GM23338 (cell line): ENCODE results near the gene FXYD7. TPM values are rescaled to one million over a fixed set of nuclear protein-coding genes. Genes with fewer than 3 reads are reported as not detected.

ENCODE experiments used
- ATAC-seq: fragments of 200-7000 bp; cut with Tn5 transposase; 3 replicates; pipeline ENCODE4 v1.9.1; 2020
- DNase-seq: peaks from one replicate; pipeline ENCODE4 v3.0.0-alpha.2; 2015; ENCODE audit warnings: low spot score
- H2AFZ ChIP-seq: fragments of 200-600 bp; sonication (generic); 2 replicates; pipeline ENCODE4 v1.8.0; 2016; ENCODE audit warnings: antibody characterized with exemption, mild to moderate bottlenecking, moderate library complexity
- H3F3A ChIP-seq: fragments of 200-600 bp; sonication (generic); replicated peaks from 2 replicates; pipeline ENCODE4 v1.8.0; 2017; ENCODE audit warnings: antibody characterized with exemption, mixed run types, low read depth
- H3K27ac ChIP-seq: fragments of 200-600 bp; sonication (generic); 2 replicates; pipeline ENCODE4 v1.6.1; 2016; ENCODE audit warnings: low read depth
- H3K27me3 ChIP-seq: fragments of 200-600 bp; sonication (generic); 2 replicates; pipeline ENCODE4 v1.8.0; 2016; ENCODE audit warnings: mild to moderate bottlenecking, mixed run types, moderate library complexity; ENCODE audit not compliant: insufficient read depth
- H3K36me3 ChIP-seq: fragments of 200-600 bp; sonication (generic); 2 replicates; pipeline ENCODE4 v1.8.0; 2016; ENCODE audit warnings: mild to moderate bottlenecking; ENCODE audit not compliant: insufficient read depth
- H3K4me1 ChIP-seq: fragments of 200-600 bp; sonication (generic); 2 replicates; pipeline ENCODE4 v1.8.0; 2016; ENCODE audit warnings: mild to moderate bottlenecking, moderate library complexity; ENCODE audit not compliant: insufficient read depth
- H3K4me2 ChIP-seq: fragments of 200-600 bp; sonication (generic); 2 replicates; pipeline ENCODE4 v1.7.1; 2017; ENCODE audit warnings: mixed run types
- H3K4me3 ChIP-seq: fragments of 200-600 bp; sonication (generic); 2 replicates; pipeline ENCODE4 v1.6.1; 2016; ENCODE audit warnings: mixed run types
- H3K79me2 ChIP-seq: fragments of 200-600 bp; sonication (generic); replicated peaks from 2 replicates; pipeline ENCODE4 v1.8.0; 2017; ENCODE audit warnings: mild to moderate bottlenecking; ENCODE audit not compliant: insufficient read depth
- H3K9me2 ChIP-seq: fragments of 200-600 bp; sonication (generic); 2 replicates; pipeline ENCODE4 v1.8.0; 2017; ENCODE audit not compliant: insufficient read depth
- H4K20me1 ChIP-seq: fragments of 200-600 bp; sonication (generic); replicated peaks from 2 replicates; pipeline ENCODE4 v1.8.0; 2017; ENCODE audit warnings: mild to moderate bottlenecking; ENCODE audit not compliant: insufficient read depth
- H3K27ac Mint-ChIP-seq: 2 replicates; pipeline ENCODE4 v1.8.0; 2020; ENCODE audit warnings: inconsistent platforms, mild to moderate bottlenecking, moderate library complexity, mixed read lengths
- H3K27me3 Mint-ChIP-seq: 3 replicates; pipeline ENCODE4 v1.8.0; 2022; ENCODE audit warnings: low read depth, mild to moderate bottlenecking, moderate library complexity, mixed read lengths, inconsistent platforms; ENCODE audit not compliant: insufficient read depth, poor library complexity
- H3K36me3 Mint-ChIP-seq: 3 replicates; pipeline ENCODE4 v1.8.0; 2021; ENCODE audit warnings: low read depth, mild to moderate bottlenecking, inconsistent platforms, moderate library complexity, mixed read lengths
- H3K4me1 Mint-ChIP-seq: 3 replicates; pipeline ENCODE4 v1.8.0; 2020; ENCODE audit warnings: mild to moderate bottlenecking, inconsistent platforms, mixed read lengths
- H3K4me3 Mint-ChIP-seq: 3 replicates; pipeline ENCODE4 v1.8.0; 2021; ENCODE audit warnings: moderate library complexity, mild to moderate bottlenecking, inconsistent platforms, mixed read lengths
- H3K9me3 Mint-ChIP-seq: 3 replicates; pipeline ENCODE4 v1.8.0; 2020; ENCODE audit warnings: moderate library complexity, mild to moderate bottlenecking, inconsistent platforms, mixed read lengths
- EZH2phosphoT487 ChIP-seq: fragments of 200-600 bp; sonication (generic); IDR thresholded peaks from one replicate; pipeline ENCODE4 v1.8.1; 2018; ENCODE audit warnings: antibody characterized with exemption; ENCODE audit not compliant: unreplicated experiment
- ZNF114 ChIP-seq: fragments of 250-450 bp; sonication (Bioruptor Pico); IDR thresholded peaks from 2 replicates; pipeline ENCODE4 v1.5.0; 2020; ENCODE audit warnings: mild to moderate bottlenecking, moderate library complexity
- polyA plus RNA-seq: library from polyadenylated mRNA; unstranded; fragments of >200 nt; fragmentation: Nextera tagmentation; extraction: Ambion mirVana; gene quantifications from 2 replicates; pipeline ENCODE4 v1.2.1, GENCODE V29; 2016
- total RNA-seq: library from RNA; depleted of rRNA; stranded (reverse); fragments of >200 nt; shearing (Covaris generic); gene quantifications from 2 replicates; pipeline ENCODE4 v1.2.3, GENCODE V29; 2014
- TF ChIP-seq, protein P1 (sequence below): IDR thresholded peaks from one replicate; pipeline ENCODE4 v1.6.1; 2018; ENCODE audit warnings: antibody characterized with exemption; ENCODE audit not compliant: unreplicated experiment
- TF ChIP-seq, protein P2 (sequence below): IDR thresholded peaks from 2 replicates; pipeline ENCODE4 v1.6.1; 2016; ENCODE audit warnings: antibody characterized with exemption
- TF ChIP-seq, protein P3 (sequence below), 2 experiments: fragments of 200-600 bp in 1 of 2; sonication (generic) in 1 of 2; conservative IDR thresholded peaks; 2 replicates each; pipeline versions ENCODE4 v1.5.1 to v1.6.1; 2016 to 2017; ENCODE audit warnings: antibody characterized with exemption in 2 of 2, low read depth in 2 of 2, mild to moderate bottlenecking in 2 of 2, moderate library complexity in 1 of 2

The FXYD7 gene
- total and polyA plus RNA-seq, 2 experiments from 2014 or later, result 9.6 to 44.0 TPM

DNA sequence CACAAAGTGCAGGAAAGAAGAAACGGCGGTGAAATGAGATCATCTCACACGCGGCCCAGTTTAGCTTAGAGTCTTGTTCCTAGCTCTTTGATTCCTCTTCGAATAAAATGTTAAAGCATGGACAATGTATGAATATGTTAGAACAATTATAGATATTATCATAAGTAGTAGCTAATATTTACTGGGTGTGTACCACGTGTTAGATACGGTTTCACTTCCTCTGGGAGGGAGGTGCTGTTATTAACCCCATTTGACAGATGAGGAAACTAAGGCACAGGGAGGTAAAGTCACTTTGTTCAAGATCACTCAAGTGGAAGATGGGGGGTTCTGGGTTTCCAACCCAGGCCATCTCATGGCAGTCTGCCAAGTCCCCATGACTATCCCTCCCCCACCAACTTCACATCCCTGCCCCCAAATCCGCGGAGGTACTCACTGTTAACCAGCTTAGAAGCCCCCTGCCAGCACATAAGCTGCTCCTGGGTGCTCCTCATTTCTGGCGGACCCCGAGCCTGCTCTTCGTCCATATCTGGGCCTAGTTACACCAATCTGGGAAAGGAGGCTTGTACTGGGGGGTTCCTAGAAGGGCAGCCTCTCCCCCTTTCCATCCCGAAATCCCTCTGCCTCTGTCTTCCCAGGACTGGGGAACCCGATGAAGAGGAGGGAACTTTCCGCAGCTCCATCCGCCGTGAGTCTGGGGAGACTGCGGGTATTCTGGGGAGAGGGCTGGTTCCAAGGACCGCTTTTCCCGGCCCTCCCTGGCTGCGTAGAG is 1.0 kb upstream of the FXYD7 start:
- H3K4me1 Mint-ChIP-seq, result peaks cover 40% of the 10 kb centered on the region
- Histone ChIP-seq H3K9me2 (no peaks in the 10 kb centered on the region), H2AFZ (peak overlapping the region; percentile 83), H4K20me1 (0 out of 2 replicates have a peak, but pooled peaks cover 4% of the 10 kb centered on the region), H3K27ac (peak overlapping the region; percentile 83), H3F3A (peaks cover 7% of the 10 kb centered on the region; the same call in 1 of the 2 replicates), H3K27me3 (peaks cover 20% of the 10 kb centered on the region), H3K4me3 (peak overlapping the region; percentile 89), H3K4me1 (peaks cover 30% of the 10 kb centered on the region), H3K36me3 (no peaks in the 10 kb centered on the region), H3K79me2 (no peaks in the 10 kb centered on the region), H3K4me2 (peak overlapping the region; percentile 99)
- peaks cover 38% of the 10 kb centered on the region for H3K27me3 Mint-ChIP-seq
- no peaks in the 10 kb centered on the region; the same call in 1 of the 3 replicates for H3K9me3 Mint-ChIP-seq
- peak overlapping the region; percentile 76 for H3K4me3 Mint-ChIP-seq
- H3K36me3 Mint-ChIP-seq, result 0 out of 3 replicates have a peak, but pooled peaks cover 3% of the 10 kb centered on the region
- no peak overlapping the region for H3K27ac Mint-ChIP-seq
- ATAC-seq, result peak; percentile 30
- DNase-seq, result no peak
- TF ChIP-seq EZH2phosphoT487, result no peak
- TF ChIP-seq, protein P1, sequence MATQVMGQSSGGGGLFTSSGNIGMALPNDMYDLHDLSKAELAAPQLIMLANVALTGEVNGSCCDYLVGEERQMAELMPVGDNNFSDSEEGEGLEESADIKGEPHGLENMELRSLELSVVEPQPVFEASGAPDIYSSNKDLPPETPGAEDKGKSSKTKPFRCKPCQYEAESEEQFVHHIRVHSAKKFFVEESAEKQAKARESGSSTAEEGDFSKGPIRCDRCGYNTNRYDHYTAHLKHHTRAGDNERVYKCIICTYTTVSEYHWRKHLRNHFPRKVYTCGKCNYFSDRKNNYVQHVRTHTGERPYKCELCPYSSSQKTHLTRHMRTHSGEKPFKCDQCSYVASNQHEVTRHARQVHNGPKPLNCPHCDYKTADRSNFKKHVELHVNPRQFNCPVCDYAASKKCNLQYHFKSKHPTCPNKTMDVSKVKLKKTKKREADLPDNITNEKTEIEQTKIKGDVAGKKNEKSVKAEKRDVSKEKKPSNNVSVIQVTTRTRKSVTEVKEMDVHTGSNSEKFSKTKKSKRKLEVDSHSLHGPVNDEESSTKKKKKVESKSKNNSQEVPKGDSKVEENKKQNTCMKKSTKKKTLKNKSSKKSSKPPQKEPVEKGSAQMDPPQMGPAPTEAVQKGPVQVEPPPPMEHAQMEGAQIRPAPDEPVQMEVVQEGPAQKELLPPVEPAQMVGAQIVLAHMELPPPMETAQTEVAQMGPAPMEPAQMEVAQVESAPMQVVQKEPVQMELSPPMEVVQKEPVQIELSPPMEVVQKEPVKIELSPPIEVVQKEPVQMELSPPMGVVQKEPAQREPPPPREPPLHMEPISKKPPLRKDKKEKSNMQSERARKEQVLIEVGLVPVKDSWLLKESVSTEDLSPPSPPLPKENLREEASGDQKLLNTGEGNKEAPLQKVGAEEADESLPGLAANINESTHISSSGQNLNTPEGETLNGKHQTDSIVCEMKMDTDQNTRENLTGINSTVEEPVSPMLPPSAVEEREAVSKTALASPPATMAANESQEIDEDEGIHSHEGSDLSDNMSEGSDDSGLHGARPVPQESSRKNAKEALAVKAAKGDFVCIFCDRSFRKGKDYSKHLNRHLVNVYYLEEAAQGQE, result no peak

DNA sequence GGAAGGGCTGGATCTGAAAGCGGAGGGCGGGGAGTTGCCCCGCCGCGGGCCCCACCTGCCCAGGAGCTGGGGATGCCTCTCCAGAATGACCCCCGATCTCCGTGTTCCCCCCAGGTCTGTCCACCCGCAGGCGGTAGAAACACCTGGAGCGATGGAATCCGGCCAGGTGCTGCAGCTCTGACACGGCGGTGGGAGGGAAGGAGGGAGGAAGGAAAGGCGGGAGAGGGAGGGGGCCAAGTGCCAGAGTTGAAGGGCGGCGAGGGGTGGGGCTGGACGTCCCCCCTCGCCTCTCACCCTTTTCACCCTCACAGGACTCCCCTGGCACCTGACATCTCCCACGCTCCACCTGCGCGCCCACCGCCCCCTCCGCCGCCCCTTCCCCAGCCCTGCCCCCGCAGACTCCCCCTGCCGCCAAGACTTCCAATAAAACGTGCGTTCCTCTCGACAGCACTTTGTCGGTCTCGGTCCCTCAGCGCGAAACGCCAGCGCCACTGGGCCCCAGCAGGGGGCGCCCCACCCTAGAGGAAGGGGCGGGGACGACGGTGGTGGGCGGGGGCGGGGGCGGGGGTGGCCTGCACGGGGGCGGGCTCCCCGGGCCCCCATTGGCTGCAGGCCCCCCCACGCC is 337 bp upstream of the FXYD7 start:
- H3K4me2 ChIP-seq, result peak overlapping the region; percentile 99
- H3K4me3 Mint-ChIP-seq, result peak overlapping the region; percentile 76

More for the DNA sequence above, 337 bp upstream of the FXYD7 start:
- Histone ChIP-seq H3K9me2 (no peaks in the 10 kb centered on the region), H2AFZ (peak overlapping the region; percentile 83), H3K27me3 (peaks cover 20% of the 10 kb centered on the region), H3K36me3 (no peaks in the 10 kb centered on the region), H3F3A (peaks cover 7% of the 10 kb centered on the region; the same call in 1 of the 2 replicates), H3K4me1 (peaks cover 30% of the 10 kb centered on the region), H3K27ac (peak overlapping the region; percentile 83; the same call in 1 of the 2 replicates), H4K20me1 (0 out of 2 replicates have a peak, but pooled peaks cover 4% of the 10 kb centered on the region), H3K79me2 (no peaks in the 10 kb centered on the region), H3K4me3 (peak overlapping the region; percentile 89)
- H3K4me1 Mint-ChIP-seq, result peaks cover 40% of the 10 kb centered on the region
- H3K27me3 Mint-ChIP-seq, result peaks cover 38% of the 10 kb centered on the region
- 0 out of 3 replicates have a peak, but pooled peaks cover 3% of the 10 kb centered on the region for H3K36me3 Mint-ChIP-seq
- TF ChIP-seq, protein P2, sequence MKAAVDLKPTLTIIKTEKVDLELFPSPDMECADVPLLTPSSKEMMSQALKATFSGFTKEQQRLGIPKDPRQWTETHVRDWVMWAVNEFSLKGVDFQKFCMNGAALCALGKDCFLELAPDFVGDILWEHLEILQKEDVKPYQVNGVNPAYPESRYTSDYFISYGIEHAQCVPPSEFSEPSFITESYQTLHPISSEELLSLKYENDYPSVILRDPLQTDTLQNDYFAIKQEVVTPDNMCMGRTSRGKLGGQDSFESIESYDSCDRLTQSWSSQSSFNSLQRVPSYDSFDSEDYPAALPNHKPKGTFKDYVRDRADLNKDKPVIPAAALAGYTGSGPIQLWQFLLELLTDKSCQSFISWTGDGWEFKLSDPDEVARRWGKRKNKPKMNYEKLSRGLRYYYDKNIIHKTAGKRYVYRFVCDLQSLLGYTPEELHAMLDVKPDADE, result no peak
- TF ChIP-seq, protein P3, sequence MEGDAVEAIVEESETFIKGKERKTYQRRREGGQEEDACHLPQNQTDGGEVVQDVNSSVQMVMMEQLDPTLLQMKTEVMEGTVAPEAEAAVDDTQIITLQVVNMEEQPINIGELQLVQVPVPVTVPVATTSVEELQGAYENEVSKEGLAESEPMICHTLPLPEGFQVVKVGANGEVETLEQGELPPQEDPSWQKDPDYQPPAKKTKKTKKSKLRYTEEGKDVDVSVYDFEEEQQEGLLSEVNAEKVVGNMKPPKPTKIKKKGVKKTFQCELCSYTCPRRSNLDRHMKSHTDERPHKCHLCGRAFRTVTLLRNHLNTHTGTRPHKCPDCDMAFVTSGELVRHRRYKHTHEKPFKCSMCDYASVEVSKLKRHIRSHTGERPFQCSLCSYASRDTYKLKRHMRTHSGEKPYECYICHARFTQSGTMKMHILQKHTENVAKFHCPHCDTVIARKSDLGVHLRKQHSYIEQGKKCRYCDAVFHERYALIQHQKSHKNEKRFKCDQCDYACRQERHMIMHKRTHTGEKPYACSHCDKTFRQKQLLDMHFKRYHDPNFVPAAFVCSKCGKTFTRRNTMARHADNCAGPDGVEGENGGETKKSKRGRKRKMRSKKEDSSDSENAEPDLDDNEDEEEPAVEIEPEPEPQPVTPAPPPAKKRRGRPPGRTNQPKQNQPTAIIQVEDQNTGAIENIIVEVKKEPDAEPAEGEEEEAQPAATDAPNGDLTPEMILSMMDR (conservative IDR thresholded peaks at IDR 0.05; ENCODE audit: low read depth in 2 of 2), result peak; percentile 37 to 61
- no peak for TF ChIP-seq ZNF114 (CRISPR knock-in tag)
- no peak overlapping the region for H3K27ac Mint-ChIP-seq
- DNase-seq (peak; percentile 91), ATAC-seq (peak; percentile 21)
- H3K9me3 Mint-ChIP-seq, result no peaks in the 10 kb centered on the region; the same call in 1 of the 3 replicates
